HepG2 (cell line): ENCODE data around the gene S100A5. TPM values are rescaled to one million over a fixed set of nuclear protein-coding genes. Genes with fewer than 3 reads are reported as not detected.

Source experiments
- EP300 ChIP-seq, 3 experiments: sonication (generic) in 1 of 3; formaldehyde crosslinking in 1 of 3; IDR thresholded peaks; 2 replicates each; pipeline versions ENCODE4 v1.5.1 to v1.6.1; 2011 to 2020; ENCODE audit warnings: low read depth in 2 of 3, low read length in 2 of 3, borderline replicate concordance in 1 of 3, improper control_type of control experiment in 1 of 3, mild to moderate bottlenecking in 1 of 3, missing genetic modification reagents in 1 of 3, moderate library complexity in 1 of 3
- SKI ChIP-seq: fragments of 450-650 bp; IDR thresholded peaks from one replicate; pipeline ENCODE4 v1.6.1; 2018; ENCODE audit warnings: mild to moderate bottlenecking; ENCODE audit not compliant: partially characterized antibody
- ZBTB7A ChIP-seq: sonication (generic); formaldehyde crosslinking; IDR thresholded peaks from 2 replicates; pipeline ENCODE4 v1.8.0; 2022; ENCODE audit warnings: mild to moderate bottlenecking, missing genetic modification reagents
- polyA plus RNA-seq, 8 experiments: library from polyadenylated mRNA; depleted of rRNA in 3 of 8; stranded (reverse) in 7 of 8; unstranded in 1 of 8; fragments of >200 nt; fragmentation: Illumina TruSeq in 4 of 8; extraction: Trizol in 4 of 8; gene quantifications; 2 replicates each; pipeline versions ENCODE4 v1.2.1 to v1.2.3, GENCODE V29; 2011 to 2016; ENCODE audit warnings: low read depth in 4 of 8, missing spikeins in 1 of 8, mixed read lengths in 1 of 8; ENCODE audit not compliant: insufficient read depth in 1 of 8
- total RNA-seq, 5 experiments: library from RNA; depleted of rRNA; stranded (reverse); fragments of >200 nt; fragmentation: Illumina TruSeq; extraction: Trizol; gene quantifications; 2 replicates each; pipeline ENCODE4 v1.2.3, GENCODE V29; 2016; ENCODE audit warnings: low read depth in 1 of 5
- TF ChIP-seq, protein P1 (sequence below): sonication (generic); formaldehyde crosslinking; IDR thresholded peaks from 2 replicates; pipeline ENCODE4 v1.4.0; 2020; ENCODE audit warnings: missing genetic modification reagents, borderline replicate concordance
- TF ChIP-seq, protein P2 (sequence below): sonication (generic); formaldehyde crosslinking; conservative IDR thresholded peaks from 2 replicates; pipeline ENCODE4 v1.4.0; 2020; ENCODE audit warnings: mild to moderate bottlenecking, missing genetic modification reagents, moderate library complexity
- TF ChIP-seq, protein P3 (sequence below): sonication (generic); formaldehyde crosslinking; IDR thresholded peaks from 2 replicates; pipeline ENCODE4 v1.4.0; 2020; ENCODE audit warnings: missing genetic modification reagents
- TF ChIP-seq, protein P4 (sequence below): sonication (generic); formaldehyde crosslinking; IDR thresholded peaks from 2 replicates; pipeline ENCODE4 v1.5.1; 2020; ENCODE audit warnings: mild to moderate bottlenecking, missing genetic modification reagents, borderline replicate concordance

Gene S100A5
- total and polyA plus RNA-seq, 2 of the 13 experiments (the other 11 are each of a cell fraction or from before 2014, with no cell fraction given) = not detected

DNA sequence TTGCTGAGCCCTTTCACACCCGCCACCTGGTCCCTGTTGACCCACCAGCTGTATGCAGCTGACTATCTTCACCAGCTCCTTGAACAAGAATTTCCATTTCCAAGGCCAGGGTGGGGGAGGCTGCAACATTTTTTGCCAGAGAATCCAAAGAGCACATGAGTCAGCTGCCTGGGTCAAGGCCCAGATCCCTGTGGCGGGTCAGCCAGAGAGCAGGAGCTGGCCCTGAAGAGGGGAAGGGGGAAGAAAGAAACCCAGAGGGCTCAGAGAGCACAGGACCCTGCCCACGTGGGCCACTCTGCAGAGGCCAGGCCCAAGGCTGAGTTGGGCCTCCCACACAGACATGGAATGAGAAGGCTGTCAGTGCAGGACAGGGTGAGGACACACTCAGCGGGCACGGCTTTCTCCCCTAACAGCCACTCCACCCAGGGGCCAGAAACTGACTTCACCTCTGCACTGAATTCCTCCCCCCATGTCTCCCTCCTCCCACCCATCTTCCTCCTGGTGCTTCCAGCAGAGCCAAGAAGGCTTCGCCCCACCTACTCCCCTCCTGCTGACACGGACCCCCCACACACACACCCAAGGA lies 33.8 kb downstream of the S100A5 start (continued):
- TF ChIP-seq, protein P1, sequence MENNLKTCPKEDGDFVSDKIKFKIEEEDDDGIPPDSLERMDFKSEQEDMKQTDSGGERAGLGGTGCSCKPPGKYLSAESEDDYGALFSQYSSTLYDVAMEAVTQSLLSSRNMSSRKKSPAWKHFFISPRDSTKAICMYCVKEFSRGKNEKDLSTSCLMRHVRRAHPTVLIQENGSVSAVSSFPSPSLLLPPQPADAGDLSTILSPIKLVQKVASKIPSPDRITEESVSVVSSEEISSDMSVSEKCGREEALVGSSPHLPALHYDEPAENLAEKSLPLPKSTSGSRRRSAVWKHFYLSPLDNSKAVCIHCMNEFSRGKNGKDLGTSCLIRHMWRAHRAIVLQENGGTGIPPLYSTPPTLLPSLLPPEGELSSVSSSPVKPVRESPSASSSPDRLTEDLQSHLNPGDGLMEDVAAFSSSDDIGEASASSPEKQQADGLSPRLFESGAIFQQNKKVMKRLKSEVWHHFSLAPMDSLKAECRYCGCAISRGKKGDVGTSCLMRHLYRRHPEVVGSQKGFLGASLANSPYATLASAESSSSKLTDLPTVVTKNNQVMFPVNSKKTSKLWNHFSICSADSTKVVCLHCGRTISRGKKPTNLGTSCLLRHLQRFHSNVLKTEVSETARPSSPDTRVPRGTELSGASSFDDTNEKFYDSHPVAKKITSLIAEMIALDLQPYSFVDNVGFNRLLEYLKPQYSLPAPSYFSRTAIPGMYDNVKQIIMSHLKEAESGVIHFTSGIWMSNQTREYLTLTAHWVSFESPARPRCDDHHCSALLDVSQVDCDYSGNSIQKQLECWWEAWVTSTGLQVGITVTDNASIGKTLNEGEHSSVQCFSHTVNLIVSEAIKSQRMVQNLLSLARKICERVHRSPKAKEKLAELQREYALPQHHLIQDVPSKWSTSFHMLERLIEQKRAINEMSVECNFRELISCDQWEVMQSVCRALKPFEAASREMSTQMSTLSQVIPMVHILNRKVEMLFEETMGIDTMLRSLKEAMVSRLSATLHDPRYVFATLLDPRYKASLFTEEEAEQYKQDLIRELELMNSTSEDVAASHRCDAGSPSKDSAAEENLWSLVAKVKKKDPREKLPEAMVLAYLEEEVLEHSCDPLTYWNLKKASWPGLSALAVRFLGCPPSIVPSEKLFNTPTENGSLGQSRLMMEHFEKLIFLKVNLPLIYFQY (CRISPR knock-in tag) = peak; percentile 76; the same call in 1 of the 2 replicates
- TF ChIP-seq, protein P2, sequence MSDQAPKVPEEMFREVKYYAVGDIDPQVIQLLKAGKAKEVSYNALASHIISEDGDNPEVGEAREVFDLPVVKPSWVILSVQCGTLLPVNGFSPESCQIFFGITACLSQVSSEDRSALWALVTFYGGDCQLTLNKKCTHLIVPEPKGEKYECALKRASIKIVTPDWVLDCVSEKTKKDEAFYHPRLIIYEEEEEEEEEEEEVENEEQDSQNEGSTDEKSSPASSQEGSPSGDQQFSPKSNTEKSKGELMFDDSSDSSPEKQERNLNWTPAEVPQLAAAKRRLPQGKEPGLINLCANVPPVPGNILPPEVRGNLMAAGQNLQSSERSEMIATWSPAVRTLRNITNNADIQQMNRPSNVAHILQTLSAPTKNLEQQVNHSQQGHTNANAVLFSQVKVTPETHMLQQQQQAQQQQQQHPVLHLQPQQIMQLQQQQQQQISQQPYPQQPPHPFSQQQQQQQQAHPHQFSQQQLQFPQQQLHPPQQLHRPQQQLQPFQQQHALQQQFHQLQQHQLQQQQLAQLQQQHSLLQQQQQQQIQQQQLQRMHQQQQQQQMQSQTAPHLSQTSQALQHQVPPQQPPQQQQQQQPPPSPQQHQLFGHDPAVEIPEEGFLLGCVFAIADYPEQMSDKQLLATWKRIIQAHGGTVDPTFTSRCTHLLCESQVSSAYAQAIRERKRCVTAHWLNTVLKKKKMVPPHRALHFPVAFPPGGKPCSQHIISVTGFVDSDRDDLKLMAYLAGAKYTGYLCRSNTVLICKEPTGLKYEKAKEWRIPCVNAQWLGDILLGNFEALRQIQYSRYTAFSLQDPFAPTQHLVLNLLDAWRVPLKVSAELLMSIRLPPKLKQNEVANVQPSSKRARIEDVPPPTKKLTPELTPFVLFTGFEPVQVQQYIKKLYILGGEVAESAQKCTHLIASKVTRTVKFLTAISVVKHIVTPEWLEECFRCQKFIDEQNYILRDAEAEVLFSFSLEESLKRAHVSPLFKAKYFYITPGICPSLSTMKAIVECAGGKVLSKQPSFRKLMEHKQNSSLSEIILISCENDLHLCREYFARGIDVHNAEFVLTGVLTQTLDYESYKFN (CRISPR knock-in tag) = peak; percentile 67
- TF ChIP-seq EP300 (IDR thresholded peaks at IDR 0.05; ENCODE audit: low read depth in 2 of 2, low read length in 2 of 2) (0 out of 4 replicates have a peak, but pooled peaks of 1 of the 2 experiments have one; percentile 27), EP300 (CRISPR knock-in tag; IDR thresholded peaks at IDR 0.05; ENCODE audit: borderline replicate concordance) (no peak; the same call in 1 of the 2 replicates), ZBTB7A (CRISPR knock-in tag) (peak; percentile 47; the same call in 1 of the 2 replicates), SKI (peak; percentile 33)
- TF ChIP-seq, protein P3, sequence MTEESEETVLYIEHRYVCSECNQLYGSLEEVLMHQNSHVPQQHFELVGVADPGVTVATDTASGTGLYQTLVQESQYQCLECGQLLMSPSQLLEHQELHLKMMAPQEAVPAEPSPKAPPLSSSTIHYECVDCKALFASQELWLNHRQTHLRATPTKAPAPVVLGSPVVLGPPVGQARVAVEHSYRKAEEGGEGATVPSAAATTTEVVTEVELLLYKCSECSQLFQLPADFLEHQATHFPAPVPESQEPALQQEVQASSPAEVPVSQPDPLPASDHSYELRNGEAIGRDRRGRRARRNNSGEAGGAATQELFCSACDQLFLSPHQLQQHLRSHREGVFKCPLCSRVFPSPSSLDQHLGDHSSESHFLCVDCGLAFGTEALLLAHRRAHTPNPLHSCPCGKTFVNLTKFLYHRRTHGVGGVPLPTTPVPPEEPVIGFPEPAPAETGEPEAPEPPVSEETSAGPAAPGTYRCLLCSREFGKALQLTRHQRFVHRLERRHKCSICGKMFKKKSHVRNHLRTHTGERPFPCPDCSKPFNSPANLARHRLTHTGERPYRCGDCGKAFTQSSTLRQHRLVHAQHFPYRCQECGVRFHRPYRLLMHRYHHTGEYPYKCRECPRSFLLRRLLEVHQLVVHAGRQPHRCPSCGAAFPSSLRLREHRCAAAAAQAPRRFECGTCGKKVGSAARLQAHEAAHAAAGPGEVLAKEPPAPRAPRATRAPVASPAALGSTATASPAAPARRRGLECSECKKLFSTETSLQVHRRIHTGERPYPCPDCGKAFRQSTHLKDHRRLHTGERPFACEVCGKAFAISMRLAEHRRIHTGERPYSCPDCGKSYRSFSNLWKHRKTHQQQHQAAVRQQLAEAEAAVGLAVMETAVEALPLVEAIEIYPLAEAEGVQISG (CRISPR knock-in tag) = 0 out of 2 replicates have a peak, but pooled peaks have one; percentile 23
- TF ChIP-seq, protein P4, sequence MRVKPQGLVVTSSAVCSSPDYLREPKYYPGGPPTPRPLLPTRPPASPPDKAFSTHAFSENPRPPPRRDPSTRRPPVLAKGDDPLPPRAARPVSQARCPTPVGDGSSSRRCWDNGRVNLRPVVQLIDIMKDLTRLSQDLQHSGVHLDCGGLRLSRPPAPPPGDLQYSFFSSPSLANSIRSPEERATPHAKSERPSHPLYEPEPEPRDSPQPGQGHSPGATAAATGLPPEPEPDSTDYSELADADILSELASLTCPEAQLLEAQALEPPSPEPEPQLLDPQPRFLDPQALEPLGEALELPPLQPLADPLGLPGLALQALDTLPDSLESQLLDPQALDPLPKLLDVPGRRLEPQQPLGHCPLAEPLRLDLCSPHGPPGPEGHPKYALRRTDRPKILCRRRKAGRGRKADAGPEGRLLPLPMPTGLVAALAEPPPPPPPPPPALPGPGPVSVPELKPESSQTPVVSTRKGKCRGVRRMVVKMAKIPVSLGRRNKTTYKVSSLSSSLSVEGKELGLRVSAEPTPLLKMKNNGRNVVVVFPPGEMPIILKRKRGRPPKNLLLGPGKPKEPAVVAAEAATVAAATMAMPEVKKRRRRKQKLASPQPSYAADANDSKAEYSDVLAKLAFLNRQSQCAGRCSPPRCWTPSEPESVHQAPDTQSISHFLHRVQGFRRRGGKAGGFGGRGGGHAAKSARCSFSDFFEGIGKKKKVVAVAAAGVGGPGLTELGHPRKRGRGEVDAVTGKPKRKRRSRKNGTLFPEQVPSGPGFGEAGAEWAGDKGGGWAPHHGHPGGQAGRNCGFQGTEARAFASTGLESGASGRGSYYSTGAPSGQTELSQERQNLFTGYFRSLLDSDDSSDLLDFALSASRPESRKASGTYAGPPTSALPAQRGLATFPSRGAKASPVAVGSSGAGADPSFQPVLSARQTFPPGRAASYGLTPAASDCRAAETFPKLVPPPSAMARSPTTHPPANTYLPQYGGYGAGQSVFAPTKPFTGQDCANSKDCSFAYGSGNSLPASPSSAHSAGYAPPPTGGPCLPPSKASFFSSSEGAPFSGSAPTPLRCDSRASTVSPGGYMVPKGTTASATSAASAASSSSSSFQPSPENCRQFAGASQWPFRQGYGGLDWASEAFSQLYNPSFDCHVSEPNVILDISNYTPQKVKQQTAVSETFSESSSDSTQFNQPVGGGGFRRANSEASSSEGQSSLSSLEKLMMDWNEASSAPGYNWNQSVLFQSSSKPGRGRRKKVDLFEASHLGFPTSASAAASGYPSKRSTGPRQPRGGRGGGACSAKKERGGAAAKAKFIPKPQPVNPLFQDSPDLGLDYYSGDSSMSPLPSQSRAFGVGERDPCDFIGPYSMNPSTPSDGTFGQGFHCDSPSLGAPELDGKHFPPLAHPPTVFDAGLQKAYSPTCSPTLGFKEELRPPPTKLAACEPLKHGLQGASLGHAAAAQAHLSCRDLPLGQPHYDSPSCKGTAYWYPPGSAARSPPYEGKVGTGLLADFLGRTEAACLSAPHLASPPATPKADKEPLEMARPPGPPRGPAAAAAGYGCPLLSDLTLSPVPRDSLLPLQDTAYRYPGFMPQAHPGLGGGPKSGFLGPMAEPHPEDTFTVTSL (CRISPR knock-in tag) = peak; percentile 28; the same call in 1 of the 2 replicates
